Stimulated activated CD8-positive, alpha-beta memory T cell treated with anti-CD3 and anti-CD28 coated beads, Interleukin-2, amount 100 ng/mL, for 48 hours (primary cell): ENCODE measurements around the gene LPIN1.

Experiments
- DNase-seq, 2 donors: peaks; one replicate each; pipeline ENCODE4 v3.0.0-alpha.2; 2020; ENCODE audit warnings: low read depth in 2 of 2

The LPIN1 gene, protein sequence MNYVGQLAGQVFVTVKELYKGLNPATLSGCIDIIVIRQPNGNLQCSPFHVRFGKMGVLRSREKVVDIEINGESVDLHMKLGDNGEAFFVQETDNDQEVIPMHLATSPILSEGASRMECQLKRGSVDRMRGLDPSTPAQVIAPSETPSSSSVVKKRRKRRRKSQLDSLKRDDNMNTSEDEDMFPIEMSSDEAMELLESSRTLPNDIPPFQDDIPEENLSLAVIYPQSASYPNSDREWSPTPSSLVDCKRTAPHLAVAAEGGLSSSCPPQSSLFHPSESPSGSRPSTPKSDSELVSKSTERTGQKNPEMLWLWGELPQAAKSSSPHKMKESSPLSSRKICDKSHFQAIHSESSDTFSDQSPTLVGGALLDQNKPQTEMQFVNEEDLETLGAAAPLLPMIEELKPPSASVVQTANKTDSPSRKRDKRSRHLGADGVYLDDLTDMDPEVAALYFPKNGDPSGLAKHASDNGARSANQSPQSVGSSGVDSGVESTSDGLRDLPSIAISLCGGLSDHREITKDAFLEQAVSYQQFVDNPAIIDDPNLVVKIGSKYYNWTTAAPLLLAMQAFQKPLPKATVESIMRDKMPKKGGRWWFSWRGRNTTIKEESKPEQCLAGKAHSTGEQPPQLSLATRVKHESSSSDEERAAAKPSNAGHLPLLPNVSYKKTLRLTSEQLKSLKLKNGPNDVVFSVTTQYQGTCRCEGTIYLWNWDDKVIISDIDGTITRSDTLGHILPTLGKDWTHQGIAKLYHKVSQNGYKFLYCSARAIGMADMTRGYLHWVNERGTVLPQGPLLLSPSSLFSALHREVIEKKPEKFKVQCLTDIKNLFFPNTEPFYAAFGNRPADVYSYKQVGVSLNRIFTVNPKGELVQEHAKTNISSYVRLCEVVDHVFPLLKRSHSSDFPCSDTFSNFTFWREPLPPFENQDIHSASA

DNA sequence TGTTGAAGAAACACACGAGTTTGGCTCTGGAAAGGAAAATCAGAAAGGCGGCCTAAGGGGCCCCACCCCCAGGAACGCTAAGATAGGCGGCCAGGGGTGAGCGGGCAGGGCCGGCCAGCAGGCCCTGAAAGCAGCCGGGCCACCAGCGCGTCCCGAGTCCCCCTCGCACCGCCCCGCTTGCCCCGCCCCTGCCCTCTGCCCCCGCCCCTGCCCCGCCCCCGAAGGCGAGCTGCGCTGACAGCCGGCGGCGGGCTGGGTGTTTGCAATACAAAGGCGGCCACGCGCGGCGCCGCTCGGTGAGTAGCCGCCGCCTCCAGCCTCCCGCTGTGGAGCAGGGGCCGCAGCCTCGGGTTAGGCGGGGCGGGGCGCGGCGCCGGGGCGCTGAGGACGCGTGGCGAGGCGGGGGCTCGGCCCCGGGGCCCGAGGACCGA, at the start of gene LPIN1:
LPIN1 (plus strand) TSS at position 257 of the 431 bp plus-strand sequence. CDS start 18,910 bp downstream, outside the sequence.
- DNase-seq = peak; percentile 78 to 83

DNA sequence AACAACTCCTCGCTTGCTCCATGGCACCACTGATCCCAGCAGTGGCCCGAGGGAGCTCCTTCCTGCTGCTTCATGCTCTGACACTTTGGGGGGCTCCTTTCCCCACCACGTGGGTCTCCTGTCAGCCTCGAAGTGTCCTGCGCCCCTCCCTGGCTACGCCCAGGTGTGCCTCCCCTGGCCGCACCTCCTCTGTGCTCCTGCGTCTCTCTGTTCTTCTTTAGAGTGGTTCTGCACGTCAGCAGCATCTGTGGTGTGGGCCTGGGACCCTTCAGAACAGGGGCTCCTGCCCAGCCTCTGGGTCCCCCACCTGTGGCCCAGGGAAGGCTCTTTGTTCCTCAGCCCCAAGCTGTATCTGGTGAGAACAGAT, 49.7 kb upstream of the LPIN1 start:
- DNase-seq = no peak

DNA sequence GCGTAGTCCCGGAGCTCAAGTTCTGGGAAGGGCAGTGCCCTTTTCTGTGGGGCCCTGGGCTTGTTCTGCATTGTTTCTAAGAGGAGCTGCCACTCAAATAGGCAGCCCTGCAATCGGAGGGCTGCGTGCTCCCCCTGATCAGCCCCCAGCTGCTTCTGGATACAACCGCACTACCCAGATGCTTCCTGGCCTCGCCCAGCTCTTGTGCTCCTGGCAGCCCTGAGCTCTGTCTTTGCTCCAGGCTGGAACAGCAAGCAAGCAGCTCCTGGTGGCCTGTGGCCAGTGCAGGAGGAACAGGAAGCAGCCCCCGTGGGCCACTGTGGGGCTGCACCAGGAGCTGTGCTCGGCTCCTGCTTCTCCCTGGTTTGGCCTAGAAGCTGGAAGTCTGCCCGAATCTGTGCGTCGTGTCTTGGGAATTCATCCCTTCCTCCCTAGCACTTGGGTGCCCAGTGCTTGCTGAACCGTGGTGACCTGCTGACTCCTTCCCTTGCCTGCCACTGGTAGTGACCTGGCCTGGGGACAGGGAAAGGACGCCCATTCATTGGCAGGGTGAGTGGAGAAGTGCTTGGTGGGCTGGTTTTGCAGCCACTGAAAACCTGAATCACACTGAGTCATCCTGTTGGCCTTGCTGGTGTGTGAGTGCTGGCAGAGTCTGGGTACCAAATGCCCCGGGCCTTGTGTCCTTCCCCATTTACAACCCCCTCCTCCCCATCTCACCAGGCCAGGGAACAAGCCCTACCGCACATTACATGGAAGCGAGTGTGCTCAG, 49.1 kb upstream of the LPIN1 start:
- no peak for DNase-seq

DNA sequence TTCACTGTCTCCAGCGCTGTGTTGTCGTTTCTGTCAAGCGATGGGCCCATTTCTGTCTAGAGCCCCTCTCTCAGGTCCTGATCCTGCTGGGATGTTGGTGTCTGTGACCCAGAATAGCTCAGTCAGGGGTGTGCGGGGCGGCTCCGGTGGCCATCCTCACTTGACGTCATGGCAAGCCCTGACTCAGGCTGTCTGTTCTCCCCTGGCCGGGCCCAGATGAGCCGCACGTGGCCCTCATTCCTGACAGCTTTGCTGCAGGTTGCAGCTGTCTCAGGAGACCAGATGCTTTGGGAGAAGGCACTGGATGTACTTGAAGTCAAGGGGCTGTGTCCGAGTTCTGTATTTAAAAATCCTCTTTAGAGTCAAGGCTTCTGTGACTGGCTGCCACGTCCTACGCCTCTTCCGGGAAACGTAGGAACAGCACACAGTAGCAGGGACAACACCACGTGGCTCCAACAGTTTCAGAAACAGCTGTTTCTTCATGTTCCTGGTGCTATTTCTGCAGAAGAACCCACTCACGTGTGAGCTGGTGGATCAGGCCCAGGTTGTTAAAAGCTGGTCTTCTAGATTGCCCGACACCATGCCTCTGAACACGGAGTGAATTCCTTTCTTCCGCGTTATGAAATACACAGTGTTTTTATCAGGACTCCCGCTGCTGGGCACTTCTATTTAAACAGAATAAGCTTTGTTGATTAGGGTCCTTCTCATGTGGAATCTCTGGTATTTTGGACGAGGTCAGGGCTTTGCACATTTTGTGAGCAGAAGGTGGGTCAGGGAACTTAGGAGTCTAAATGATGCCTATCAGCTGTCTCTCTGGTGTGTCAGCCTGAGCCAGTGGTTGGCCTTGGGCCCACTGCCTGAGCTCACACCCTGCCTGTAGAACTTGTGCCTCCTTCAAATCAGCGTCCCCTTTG, 48.2 kb upstream of the LPIN1 start:
- no peak for DNase-seq

DNA sequence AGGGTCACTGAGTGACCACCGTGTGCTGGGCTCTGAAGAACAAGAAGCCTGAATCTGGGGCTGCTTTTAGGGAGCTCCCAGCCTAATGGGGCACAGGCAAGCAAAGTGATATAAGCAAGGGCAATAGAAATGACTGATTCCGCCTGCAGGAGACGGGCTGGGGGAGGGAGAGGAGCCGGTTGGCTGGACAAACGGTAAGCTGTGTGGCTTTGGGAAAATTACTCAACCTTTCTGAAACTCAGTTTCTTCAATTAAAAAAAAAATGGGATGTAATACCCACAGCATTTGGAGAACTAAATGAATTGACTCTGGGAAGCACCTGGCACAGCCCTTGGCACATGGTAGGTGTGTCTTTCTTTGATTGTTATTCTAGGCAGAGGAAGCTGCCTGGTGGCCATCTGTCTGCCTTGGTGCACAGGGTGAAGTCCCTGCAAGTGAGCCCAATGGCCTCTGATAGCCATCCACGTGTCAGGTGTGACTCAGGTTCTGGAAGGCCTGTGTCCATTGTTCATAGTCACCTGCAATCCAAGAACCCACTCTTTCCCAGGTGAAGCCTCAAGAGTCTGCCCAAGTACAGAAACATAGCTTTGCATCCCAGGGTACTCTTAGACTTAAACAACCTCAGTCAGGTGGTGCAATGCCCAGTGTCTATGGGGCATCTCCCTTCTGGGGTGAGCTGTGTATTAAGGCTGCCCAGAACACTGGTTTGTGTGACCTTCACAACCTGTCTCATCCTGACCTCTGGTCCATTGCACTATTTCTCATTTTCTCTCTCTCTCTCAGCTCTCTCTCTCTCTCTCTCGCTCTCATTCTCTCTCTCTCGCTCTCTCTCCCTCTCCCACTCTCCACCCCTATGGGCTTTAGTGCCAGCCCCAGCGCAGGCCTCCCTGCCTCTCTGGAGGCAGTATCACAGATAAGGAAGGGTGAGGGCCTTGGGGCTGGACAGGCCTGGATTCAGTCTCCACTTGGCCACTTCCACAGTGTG, 46.5 kb upstream of the LPIN1 start:
- DNase-seq = no peak

DNA sequence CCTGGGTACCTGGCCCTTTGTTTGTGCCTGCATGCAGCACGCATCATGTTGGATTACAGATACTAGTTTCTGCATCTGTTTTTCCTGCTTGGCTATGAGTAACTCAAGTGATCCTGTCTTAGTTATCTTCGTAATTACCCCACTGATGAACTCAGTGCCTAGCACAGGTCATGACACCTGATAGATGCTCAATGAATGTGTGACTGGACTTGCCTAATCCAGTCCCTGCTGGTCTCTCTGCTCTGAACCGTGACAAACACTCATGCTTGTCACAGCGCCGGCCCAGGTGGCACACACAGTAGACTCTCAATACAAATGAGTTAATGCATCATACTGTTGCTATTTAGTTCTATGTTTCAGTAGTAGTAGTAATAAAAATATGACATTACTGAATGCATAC, 45.2 kb upstream of the LPIN1 start:
- no peak for DNase-seq

DNA sequence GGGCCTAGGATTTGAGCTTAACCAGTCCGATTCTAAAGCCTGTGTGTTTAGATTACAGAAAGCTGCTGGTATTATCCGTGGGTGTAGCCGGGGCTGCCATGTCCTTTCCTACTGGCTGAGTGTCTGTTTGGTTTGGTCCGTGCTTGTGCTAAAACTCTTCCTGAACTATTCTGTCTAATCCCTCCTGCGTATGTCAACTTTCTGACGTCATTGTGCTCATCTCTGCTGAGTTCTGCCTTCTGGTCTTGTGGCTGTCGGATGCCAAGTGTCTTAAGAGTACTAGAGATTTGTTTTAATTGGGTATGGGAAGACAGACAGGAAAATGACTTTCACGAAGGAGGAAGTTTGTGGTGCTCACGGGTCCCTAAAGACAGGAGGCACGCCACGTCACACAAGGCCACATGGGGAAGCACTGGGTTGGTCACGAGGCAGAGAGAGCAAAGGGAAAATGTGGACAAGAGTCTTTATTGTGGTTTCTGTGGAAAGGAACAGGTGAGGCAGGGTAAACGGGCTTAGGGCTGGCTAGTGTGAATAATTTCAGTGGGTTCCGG, 44.6 kb upstream of the LPIN1 start:
- no peak for DNase-seq

DNA sequence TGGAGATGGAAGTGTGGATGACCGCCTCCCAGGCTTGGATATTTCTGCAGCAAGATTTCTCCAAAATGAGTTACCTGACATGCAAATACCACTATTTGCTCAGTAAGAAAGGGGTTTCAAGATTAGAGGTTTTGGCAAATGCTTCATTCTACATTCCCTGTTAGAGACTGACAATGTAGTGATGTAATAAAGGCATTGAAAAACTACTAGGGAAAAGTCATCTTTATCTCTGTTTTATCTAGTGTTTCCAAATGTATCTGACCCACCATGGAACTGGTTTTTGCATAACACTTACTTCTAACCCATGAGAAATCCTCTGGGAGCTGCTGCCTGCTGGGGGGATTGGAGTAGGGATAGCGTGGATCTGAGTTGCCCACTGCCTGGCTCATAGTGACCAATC, 43.5 kb upstream of the LPIN1 start:
- DNase-seq = no peak

DNA sequence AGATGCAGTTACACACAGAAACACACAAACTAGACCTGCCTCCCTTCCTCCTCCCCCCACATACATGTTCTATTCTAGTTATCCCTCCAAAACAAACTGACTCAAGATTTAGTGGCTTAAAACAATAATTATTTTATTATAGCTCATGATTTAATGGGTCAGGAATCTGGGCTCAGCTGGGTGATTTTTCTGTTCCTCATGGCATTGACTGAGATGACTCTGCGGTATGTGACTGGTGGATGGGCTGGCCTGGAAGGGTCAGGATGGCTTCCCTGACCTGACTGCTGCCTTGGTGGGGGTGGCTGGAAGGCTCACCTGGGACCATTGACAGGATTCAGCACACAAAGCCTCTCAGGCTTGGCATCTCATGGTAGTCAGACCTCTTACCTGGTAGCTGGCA, 42.7 kb upstream of the LPIN1 start:
- DNase-seq = no peak

DNA sequence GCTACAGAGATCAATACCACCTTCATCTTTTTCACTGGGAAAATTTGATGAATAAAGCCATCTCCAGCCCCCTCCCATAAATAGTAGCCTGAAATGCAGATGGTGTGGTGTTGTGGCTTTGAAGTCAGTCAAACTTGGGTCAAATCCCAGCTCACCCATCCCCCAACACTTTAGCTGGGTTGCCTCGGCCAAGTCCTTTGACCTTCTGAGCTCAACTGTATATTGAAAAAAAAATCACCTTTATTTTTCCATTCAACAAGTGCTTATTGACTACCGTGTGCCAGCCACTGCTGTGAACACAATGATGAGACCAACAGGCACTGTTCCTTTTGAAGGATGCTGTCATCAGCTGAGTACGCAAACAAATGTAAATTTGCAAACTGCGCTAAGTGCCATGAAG, 41.4 kb upstream of the LPIN1 start:
- no peak for DNase-seq

DNA sequence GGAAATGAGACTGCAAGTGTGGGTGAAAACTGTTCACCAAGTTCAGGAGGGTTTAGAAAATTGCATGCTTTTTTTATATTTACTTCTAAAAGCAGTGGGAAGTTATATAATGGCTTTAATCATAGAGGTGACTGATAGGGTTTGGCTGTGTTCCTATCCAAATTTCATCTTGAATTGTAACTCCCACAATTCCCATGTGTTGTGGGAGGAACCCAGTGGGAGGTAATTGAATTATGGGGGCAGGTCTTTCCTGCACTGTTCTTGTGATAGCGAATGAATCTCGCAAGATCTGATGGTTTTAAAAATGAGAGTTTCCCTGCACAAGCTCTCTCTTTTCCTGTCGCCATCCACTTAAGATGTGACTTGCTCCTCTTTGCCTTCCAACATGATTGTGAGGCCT, 40.7 kb upstream of the LPIN1 start:
- DNase-seq = no peak

DNA sequence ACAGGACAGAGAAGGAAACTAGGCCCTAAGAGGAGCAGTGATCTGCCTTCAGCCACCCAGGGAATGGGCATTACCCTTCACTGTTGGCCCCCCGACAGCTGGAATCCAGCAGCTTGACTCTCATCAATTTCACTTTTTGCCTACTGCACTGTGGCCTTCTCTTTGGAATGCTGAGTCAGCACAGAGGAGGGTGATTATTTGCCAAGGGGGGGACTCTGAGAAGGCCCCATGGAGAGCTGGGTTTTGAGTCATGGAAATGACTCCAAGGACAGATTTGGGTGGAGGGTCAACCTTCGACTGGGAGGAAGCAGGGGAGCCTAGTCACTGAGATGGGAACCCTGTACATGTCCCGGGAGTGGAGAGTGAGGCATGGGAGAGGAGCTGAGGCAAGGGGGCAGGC, 38.3 kb upstream of the LPIN1 start:
- DNase-seq = no peak

DNA sequence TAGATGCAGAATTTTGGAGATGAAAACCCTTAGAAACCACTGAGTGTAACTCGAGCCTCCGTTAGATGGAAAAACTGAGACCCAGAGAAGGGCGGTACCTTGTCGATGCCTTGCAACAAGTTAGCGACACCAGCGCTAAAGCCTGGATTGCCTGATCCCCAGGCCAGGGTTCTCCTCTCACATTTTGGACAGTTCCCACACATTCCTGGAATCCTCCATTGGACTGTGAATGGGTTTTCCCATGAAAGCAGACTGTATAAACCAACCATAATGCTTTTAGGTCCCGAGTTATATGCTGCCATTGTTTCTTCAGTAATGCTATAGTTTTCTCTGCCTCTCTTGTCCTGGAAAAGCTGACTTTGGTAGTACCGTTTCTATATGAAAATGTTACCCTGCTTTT, 37.1 kb upstream of the LPIN1 start:
- DNase-seq = no peak

DNA sequence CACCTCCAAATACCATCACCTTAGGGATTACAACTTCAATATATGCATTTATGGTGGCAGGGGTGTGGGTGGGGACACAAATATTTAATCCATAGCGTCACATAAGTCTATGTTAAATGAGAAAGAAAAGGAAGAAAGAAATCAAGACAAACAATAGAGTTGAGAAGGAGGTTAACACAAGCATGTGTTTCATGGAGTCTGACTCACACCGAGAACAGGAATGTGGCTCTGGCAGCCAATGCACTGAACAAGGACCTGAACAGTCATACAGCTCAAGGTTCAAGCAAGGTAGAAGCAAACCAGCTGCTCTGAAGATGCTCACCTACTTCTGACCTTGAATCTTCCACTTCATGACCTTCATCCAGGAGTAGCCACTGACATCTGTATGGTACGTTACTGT, 36.2 kb upstream of the LPIN1 start:
- DNase-seq = no peak

DNA sequence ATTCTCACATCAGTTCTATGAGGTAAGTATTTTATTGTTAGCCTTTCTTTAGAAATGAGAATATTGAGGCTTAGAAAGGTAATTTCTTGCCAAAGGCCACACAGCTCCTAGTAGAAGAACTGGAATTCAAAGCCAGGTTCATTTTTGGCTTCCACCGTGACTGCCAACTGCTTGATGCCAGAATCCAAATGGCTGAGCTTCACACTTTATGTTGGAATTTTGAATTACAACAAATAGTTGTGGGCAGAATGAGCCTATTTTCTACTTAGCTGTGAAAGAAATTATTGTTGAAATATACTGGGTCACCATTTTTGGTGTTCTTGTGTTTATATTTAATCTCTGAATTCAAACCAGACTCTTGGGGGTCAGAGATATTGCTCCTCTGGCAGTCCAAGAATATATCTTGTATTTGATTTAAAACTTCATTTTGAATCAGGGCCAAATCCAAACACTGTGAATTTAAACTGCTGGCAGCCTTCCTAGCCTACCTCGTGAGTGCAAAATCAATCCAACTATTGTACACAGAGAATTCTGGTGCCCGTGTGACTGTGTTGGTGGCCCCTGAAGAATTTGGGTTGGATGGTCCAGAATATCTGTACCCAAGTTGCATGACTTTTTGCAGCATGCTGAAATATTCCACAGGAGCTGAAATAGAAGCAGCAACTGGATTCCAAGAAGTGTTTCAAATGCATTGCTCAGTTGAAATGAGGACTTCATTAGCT, 35.6 kb upstream of the LPIN1 start:
- DNase-seq = no peak

DNA sequence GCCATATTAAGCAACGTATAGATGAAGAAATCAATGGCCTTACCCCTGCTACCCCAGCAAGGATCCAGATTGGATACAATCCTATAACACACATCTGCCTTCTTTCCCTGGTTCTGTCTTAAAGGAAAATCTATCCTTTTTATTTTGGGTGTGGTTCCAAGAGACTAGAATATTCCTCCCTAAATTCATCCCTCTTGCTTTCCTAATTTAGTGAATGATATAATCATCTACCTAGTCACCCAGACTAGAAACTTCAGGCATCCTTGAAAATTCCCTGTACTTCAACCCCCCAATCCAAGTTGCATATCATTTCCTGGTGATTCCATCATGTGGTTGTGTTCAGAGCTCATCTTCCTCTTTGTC, 35.1 kb upstream of the LPIN1 start:
- no peak for DNase-seq

DNA sequence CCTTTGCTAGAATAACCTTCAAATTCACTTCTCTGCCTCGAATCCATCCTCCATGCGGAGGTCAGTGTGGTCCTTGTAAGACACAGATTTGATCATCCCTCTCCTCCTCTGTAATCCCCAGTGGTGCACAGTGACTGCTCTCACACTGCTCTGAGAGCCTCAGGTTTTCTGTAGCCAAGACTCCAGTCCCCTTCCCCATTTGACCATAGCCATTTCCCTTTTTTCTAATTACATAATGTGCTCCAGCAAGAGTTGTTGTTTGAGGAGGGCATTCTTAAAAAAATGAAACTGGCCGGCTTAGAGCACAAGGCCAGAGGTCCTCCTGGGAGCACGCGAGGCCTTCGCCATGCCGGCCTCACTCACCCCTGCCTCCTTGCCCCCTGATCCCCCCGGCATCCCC, 34.7 kb upstream of the LPIN1 start:
- no peak for DNase-seq

DNA sequence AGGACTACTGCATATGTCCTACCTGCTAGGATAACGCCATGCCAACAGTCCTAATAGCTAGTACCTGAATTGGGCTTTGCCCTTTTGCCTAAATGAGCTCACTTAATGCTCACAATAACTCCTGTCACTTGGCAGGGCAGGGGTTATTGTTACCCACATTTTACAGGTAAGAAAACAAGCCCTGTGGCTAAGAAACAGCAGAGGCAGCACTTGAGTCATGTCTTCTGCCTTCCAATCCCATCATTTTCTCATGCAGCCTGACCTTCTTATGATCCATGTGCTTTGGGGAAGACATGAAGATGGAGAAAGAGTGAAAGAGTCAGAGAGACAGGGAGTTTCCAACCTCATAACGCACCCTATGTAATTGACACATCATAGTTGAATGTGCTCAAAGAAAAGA, 33.6 kb upstream of the LPIN1 start:
- DNase-seq = no peak

DNA sequence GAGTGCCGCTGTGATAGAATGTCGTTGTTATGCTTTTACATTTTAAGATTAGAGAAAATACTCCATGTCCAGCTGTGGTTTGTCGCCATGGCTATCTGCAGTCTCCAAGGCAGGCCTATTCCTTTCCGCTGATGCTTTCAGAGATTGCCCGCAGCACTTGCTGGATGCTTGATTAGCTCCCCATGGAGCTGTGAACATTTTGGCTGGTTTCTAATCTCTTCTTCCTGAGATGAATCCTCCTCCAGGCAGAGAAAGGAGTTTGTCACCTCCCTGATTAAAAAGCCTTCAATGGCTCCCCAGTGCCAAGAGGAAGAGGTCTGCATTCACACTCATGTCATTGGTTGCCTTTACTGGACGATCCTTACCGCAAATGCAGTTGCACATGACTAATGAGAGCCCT, 32.6 kb upstream of the LPIN1 start:
- no peak for DNase-seq
